Esophagus muscularis mucosa (tissue), 4 donors: Measurements from ENCODE around the gene APOL3. TPM values are rescaled to one million over a fixed set of nuclear protein-coding genes. Genes with fewer than 3 reads are reported as not detected.
A peak's percentile ranks its signal among the peaks of the same experiment; 100 is the strongest.

Experiments used
- DNase-seq: peaks from one replicate; pipeline ENCODE4 v3.0.0-alpha.2; 2017; ENCODE audit errors: extremely low spot score
- H3K27ac ChIP-seq, 4 donors: fragments of 200-600 bp; sonication (generic); replicated peaks in 1 of 4; 1 replicate in 3 of 4; 2 replicates in 1 of 4; pipeline ENCODE4 v1.5.1; 2016 to 2019; ENCODE audit warnings: mild to moderate bottlenecking in 1 of 4
- H3K27me3 ChIP-seq, 4 donors: fragments of 200-600 bp; sonication (generic); one replicate each; pipeline versions ENCODE4 v1.5.1 to v1.6.0; 2016 to 2019
- H3K36me3 ChIP-seq, 4 donors: fragments of 200-600 bp; sonication (generic); one replicate each; pipeline ENCODE4 v1.5.1; 2016 to 2019
- H3K4me1 ChIP-seq, 4 donors: fragments of 200-600 bp; sonication (generic); one replicate each; pipeline ENCODE4 v1.5.1; 2016 to 2019
- H3K4me3 ChIP-seq, 4 donors: fragments of 200-600 bp; sonication (generic); 1 replicate in 2 of 4; 2 replicates in 2 of 4; pipeline ENCODE4 v1.5.1; 2016 to 2019; ENCODE audit warnings: mild to moderate bottlenecking in 4 of 4, moderate library complexity in 1 of 4
- H3K9me3 ChIP-seq, 4 donors: fragments of 200-600 bp; sonication (generic); 1 replicate in 3 of 4; 2 replicates in 1 of 4; pipeline ENCODE4 v1.5.1; 2016 to 2019
- CTCF ChIP-seq, 3 experiments: fragments of 200-600 bp in 2 of 3; fragments of 450-650 bp in 1 of 3; sonication (generic) in 2 of 3; IDR thresholded peaks; one replicate each; pipeline ENCODE4 v1.5.1; 2017 to 2019; ENCODE audit warnings: antibody characterized with exemption in 3 of 3, mild to moderate bottlenecking in 2 of 3, moderate library complexity in 1 of 3
- EP300 ChIP-seq: sonication (generic); formaldehyde crosslinking; IDR thresholded peaks from one replicate; pipeline ENCODE4 v1.6.1; 2017; ENCODE audit warnings: antibody characterized with exemption
- POLR2A ChIP-seq: fragments of 450-650 bp; IDR thresholded peaks from one replicate; pipeline ENCODE4 v1.6.1; 2017; ENCODE audit warnings: antibody characterized with exemption, moderate library complexity, mild to moderate bottlenecking, low read depth
- POLR2AphosphoS5 ChIP-seq, 2 donors: sonication (generic); formaldehyde crosslinking; IDR thresholded peaks; one replicate each; pipeline ENCODE4 v1.6.1; 2017; ENCODE audit warnings: antibody characterized with exemption in 2 of 2
- WGBS: methylation state at CpG from one replicate; pipeline ENCODE4 v1.1.5; 2018; 5-methylcytosine and 5-hydroxymethylcytosine counted together
- intact Hi-C: fragments of 100-400 bp; cut with DNase I; formaldehyde crosslinking; loops from one replicate; pipeline ENCODE4 v1.15.1; 2023
- total RNA-seq, 4 donors: library from RNA; depleted of rRNA; stranded (reverse); fragments of >200 nt; gene quantifications; one replicate each; pipeline versions ENCODE4 v1.1.0 to v1.2.1, GENCODE V29; 2016

The APOL3 gene
- total RNA-seq, 4 donors from 2014 or later, result 36.5 to 76.3 (median 52.8) TPM

DNA sequence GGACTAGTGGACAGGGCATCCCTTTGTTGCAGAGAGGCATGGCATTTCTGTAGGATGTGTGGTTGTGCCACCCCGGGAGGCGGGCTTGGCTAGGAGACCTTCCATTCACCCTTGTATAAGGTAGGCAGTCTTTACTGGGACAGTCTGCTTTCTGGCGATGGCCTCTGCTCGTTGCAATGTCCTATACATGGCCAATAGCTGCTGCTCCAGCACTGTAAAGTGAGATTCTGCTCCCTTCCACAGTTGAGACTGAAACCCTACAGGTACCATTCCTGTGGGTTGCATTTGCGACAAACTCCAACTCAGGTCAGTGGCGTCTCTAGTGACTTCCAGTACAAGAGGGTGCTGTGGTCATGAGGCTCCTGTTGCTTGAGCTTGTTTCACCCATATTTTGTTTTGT is 20.4 kb upstream of the APOL3 start:
- Histone ChIP-seq H3K9me3 (no peaks in the 10 kb centered on the region), H3K4me3 (no peak overlapping the region)

DNA sequence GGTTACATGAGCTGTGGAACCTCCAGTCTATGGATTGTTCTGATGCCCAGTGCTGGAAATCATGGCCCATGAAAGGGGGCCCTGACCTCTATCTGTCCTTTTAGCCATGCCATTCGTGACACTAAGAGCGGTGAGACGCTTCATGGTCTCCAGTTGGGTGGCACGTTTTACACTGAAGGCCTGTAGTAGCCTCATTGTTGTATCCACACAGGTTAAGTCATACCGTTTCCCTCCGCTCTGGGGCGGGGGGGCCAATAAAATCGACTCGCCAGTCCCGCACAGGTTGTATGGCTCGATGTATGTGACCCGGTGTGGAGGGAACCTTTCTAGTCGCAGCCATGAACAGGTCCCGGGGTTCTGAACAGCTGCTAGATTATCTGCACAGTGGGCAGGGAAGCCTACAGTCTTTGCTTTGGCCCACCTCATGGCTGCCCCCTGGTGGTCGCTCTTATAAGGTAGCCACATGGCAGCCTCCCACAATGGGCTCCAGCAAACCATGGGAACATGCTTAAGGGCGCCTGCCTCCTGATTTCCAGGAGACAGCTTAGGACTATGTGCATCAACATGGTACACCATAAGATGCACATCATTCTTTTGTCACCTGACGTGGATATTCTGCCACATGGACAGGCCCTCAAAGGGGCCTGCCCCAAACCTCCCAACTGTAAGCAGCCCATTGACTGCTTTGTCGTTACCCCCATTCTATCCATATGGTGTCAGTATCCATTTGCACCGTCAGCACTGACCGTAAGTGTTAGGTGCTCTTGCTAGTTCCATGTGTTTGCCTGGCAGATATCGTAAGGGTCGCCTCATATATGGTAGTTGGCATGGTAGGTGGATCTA is 19.7 kb upstream of the APOL3 start:
- Histone ChIP-seq H3K36me3 (no peaks in the 10 kb centered on the region), H3K9me3 (no peaks in the 10 kb centered on the region), H3K27me3 (no peaks in the 10 kb centered on the region), H3K27ac (no peak overlapping the region), H3K4me1 (peaks cover 0 to 14% (median 7%) of the 10 kb centered on the region in 4 donors), H3K4me3 (no peak overlapping the region)
- TF ChIP-seq POLR2A, result no peak
- TF ChIP-seq CTCF (IDR thresholded peaks at IDR 0.05), result peak; percentile 76 to 93 (median 88)
- TF ChIP-seq EP300, result no peak
- TF ChIP-seq POLR2AphosphoS5 (IDR thresholded peaks at IDR 0.05), result peak in 1 of 2 donors; percentile 55
- WGBS, result 55% methylated on average over 18 of the region's 22 CpGs
- DNase-seq, result peak; percentile 96
- intact Hi-C loops, result no loop called here

More for the DNA sequence above, 20.4 kb upstream of the APOL3 start:
- Histone ChIP-seq H3K4me1 (peaks cover 0 to 14% (median 7%) of the 10 kb centered on the region in 4 donors), H3K27me3 (no peaks in the 10 kb centered on the region), H3K36me3 (no peaks in the 10 kb centered on the region), H3K27ac (no peak overlapping the region)
- intact Hi-C loops, result no loop called here
- DNase-seq, result no peak
- WGBS, result 92% methylated on average over 6 of the region's 6 CpGs
- TF ChIP-seq CTCF (IDR thresholded peaks at IDR 0.05) (no peak), EP300 (no peak), POLR2AphosphoS5 (IDR thresholded peaks at IDR 0.05) (no peak), POLR2A (no peak)

- H3K9me3 ChIP-seq, result no peaks in the 10 kb centered on the region
- intact Hi-C loops, result no loop called here
- 79% methylated on average over 3 of the region's 3 CpGs for WGBS
Measured at GRCh38 chr22:36177160-36177559, 16.6 kb upstream of the APOL3 start.

GRCh38 chr22:36175892-36176291 is 15.3 kb upstream of the APOL3 start:
- DNase-seq, result no peak
- no peak for TF ChIP-seq POLR2AphosphoS5 (IDR thresholded peaks at IDR 0.05)
- Histone ChIP-seq H3K4me3 (no peak overlapping the region), H3K4me1 (peaks cover 0 to 4% (median 2%) of the 10 kb centered on the region in 4 donors), H3K27ac (no peak overlapping the region), H3K27me3 (no peaks in the 10 kb centered on the region), H3K9me3 (no peaks in the 10 kb centered on the region), H3K36me3 (no peaks in the 10 kb centered on the region)
- WGBS, result 0% methylated on average over 1 of the region's 1 CpG
- intact Hi-C loops, result no loop called here

More at GRCh38 chr22:36177160-36177559, 16.6 kb upstream of the APOL3 start:
- no peaks in the 10 kb centered on the region for H3K27me3 ChIP-seq
- TF ChIP-seq EP300 (no peak), POLR2A (no peak), POLR2AphosphoS5 (IDR thresholded peaks at IDR 0.05) (no peak), CTCF (IDR thresholded peaks at IDR 0.05) (no peak)
- H3K4me1 ChIP-seq, result peaks cover 0 to 4% (median 2%) of the 10 kb centered on the region in 4 donors
- H3K36me3 ChIP-seq, result no peaks in the 10 kb centered on the region
- H3K27ac ChIP-seq, result no peak overlapping the region
- H3K4me3 ChIP-seq, result no peak overlapping the region
- DNase-seq, result no peak

DNA sequence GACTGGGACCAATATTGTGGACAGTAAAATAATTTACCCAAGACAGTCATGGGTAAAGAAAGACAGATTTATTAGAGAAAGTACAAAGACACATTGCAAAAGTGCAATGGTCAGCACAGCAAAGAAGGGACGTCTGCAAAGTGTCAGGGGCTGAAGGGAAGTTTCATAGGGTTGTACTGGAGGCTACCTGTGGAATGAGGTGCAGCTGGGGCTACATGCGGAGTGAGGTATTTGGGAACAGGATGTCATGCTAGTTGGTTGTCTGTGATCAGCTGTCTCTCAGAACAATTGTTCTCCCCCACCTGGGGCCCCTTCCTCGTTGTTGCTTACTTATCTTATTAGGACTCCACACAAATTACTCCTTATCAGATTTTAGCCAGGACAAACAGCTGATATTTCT is 11.4 kb upstream of the APOL3 start:
- H3K36me3 ChIP-seq, result no peaks in the 10 kb centered on the region
- intact Hi-C loops, result no loop called here
- 54% methylated on average over 3 of the region's 3 CpGs for WGBS
- H3K4me1 ChIP-seq, result no peaks in the 10 kb centered on the region
- no peak for TF ChIP-seq POLR2A
- TF ChIP-seq EP300, result no peak
- no peak for TF ChIP-seq CTCF (IDR thresholded peaks at IDR 0.05)
- no peak for TF ChIP-seq POLR2AphosphoS5 (IDR thresholded peaks at IDR 0.05)
- H3K4me3 ChIP-seq, result no peak overlapping the region
- H3K27me3 ChIP-seq, result no peaks in the 10 kb centered on the region
- no peaks in the 10 kb centered on the region for H3K9me3 ChIP-seq
- no peak for DNase-seq
- H3K27ac ChIP-seq, result no peak overlapping the region
